Astrocyte of the spinal cord (primary cell): ENCODE data around the gene SIN3A.

Experiments used
- DNase-seq: peaks from one replicate; pipeline ENCODE4 v3.0.0; 2011; ENCODE audit warnings: low read depth, low spot score
- H3K4me3 ChIP-seq: 2 replicates; pipeline ENCODE4 v1.5.1; 2011; ENCODE audit warnings: low read depth, mild to moderate bottlenecking, low read length, moderate library complexity
- CTCF ChIP-seq: IDR thresholded peaks from 2 replicates; pipeline ENCODE4 v1.5.1; 2012; ENCODE audit warnings: low read depth, mild to moderate bottlenecking, low read length, inconsistent platforms
- in situ Hi-C: cut with HindIII; loops from 2 replicates; pipeline ENCODE4 v1.10.0; 2017; ENCODE audit warnings: low sequenced_read_pairs

SIN3A gene

GRCh38 chr15:75454471-75455378, 3.2 kb upstream of the SIN3A start:
- peak overlapping the region; percentile 88 for H3K4me3 ChIP-seq
- no peak for TF ChIP-seq CTCF
- peak; percentile 28 for DNase-seq
- in situ Hi-C loops = no loop called here

- in situ Hi-C loops = no loop called here
- peak overlapping the region; percentile 88 for H3K4me3 ChIP-seq
- DNase-seq = peak; percentile 100
- TF ChIP-seq CTCF = no peak
Observed at GRCh38 chr15:75453703-75454470, 2.4 kb upstream of the SIN3A start.

GRCh38 chr15:75452865-75453702, 1.6 kb upstream of the SIN3A start:
- peak overlapping the region; percentile 88 for H3K4me3 ChIP-seq
- DNase-seq = peak; percentile 42
- TF ChIP-seq CTCF = no peak
- in situ Hi-C loops = no loop called here

- H3K4me3 ChIP-seq = peak overlapping the region; percentile 88
- peak; percentile 86 for DNase-seq
- in situ Hi-C loops = no loop called here
- no peak for TF ChIP-seq CTCF
Observed at GRCh38 chr15:75452364-75452864, 924 bp upstream of the SIN3A start.

- peak overlapping the region; percentile 87 for H3K4me3 ChIP-seq
- in situ Hi-C loops = no loop called here
- no peak for DNase-seq
- TF ChIP-seq CTCF = no peak
Observed at GRCh38 chr15:75451202-75451673, 252 bp downstream of the SIN3A start.
